BE2C (cell line): ENCODE data around the gene CPA5.

ENCODE experiments used
- DNase-seq: peaks from one replicate; pipeline ENCODE4 v3.0.0-alpha.2; 2020
- H3K27me3 ChIP-seq: fragments of 250-450 bp; sonication (Bioruptor Pico); 2 replicates; pipeline ENCODE4 v1.5.1; 2020; ENCODE audit warnings: mild to moderate bottlenecking
- H3K36me3 ChIP-seq: fragments of 250-450 bp; sonication (Bioruptor Pico); 2 replicates; pipeline ENCODE4 v1.5.1; 2020; ENCODE audit warnings: mild to moderate bottlenecking
- H3K4me1 ChIP-seq: fragments of 250-450 bp; sonication (Bioruptor Pico); 2 replicates; pipeline ENCODE4 v1.5.1; 2020
- H3K4me3 ChIP-seq: 2 replicates; pipeline ENCODE4 v1.5.1; 2011; ENCODE audit warnings: low read depth, low read length
- H3K9me3 ChIP-seq: fragments of 250-450 bp; sonication (Bioruptor Pico); 2 replicates; pipeline ENCODE4 v1.5.1; 2020
- TF ChIP-seq, protein P1 (sequence below): IDR thresholded peaks from 2 replicates; pipeline ENCODE4 v1.5.1; 2012; ENCODE audit warnings: mild to moderate bottlenecking, low read depth, low read length

The CPA5 gene

DNA sequence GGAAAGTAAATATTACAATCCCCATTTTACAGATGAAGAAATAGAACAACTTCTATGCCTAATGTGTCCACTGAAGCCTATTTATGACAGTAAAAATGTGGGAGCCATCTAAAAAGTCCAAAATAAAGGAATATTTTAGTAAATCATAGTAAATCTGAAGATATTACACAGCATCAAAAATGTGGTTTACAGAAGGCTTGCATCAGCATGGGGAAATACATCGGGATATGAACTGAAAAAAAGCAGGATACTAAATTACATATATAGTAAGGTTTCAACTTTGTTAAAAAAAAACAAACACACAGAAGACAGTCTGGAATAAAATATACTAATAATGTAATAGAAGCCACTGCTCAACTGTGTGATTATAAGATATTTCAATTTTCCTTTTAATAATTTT lies 56.5 kb downstream of the CPA5 start:
- TF ChIP-seq, protein P1, sequence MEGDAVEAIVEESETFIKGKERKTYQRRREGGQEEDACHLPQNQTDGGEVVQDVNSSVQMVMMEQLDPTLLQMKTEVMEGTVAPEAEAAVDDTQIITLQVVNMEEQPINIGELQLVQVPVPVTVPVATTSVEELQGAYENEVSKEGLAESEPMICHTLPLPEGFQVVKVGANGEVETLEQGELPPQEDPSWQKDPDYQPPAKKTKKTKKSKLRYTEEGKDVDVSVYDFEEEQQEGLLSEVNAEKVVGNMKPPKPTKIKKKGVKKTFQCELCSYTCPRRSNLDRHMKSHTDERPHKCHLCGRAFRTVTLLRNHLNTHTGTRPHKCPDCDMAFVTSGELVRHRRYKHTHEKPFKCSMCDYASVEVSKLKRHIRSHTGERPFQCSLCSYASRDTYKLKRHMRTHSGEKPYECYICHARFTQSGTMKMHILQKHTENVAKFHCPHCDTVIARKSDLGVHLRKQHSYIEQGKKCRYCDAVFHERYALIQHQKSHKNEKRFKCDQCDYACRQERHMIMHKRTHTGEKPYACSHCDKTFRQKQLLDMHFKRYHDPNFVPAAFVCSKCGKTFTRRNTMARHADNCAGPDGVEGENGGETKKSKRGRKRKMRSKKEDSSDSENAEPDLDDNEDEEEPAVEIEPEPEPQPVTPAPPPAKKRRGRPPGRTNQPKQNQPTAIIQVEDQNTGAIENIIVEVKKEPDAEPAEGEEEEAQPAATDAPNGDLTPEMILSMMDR = no peak
- peaks cover 3% of the 10 kb centered on the region; the same call in 1 of the 2 replicates for H3K4me1 ChIP-seq
- no peak for DNase-seq
- peaks cover 8% of the 10 kb centered on the region for H3K36me3 ChIP-seq
- H3K27me3 ChIP-seq = no peaks in the 10 kb centered on the region
- H3K9me3 ChIP-seq = no peaks in the 10 kb centered on the region
- no peak overlapping the region for H3K4me3 ChIP-seq

DNA sequence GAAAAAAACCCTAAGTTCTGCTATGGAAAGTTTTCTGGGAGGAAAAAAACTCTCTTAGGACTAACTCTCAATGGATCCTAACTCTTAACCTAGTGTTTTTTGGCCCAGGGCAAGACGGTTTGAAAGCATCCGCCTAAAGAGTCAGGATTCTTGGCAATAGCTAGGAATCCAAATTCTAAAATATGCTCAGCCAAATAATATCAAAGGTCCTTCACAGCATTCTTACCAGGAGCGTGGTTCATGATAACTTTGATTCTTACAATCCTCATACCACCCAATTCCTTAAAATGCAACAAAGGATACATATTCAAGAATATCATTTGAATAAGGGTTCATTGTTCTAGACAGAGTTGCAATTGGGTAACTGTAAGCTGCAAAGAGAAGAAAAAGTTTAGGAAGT lies 57.0 kb downstream of the CPA5 start:
- Histone ChIP-seq H3K9me3 (no peaks in the 10 kb centered on the region), H3K4me1 (peaks cover 3% of the 10 kb centered on the region; the same call in 1 of the 2 replicates), H3K27me3 (no peaks in the 10 kb centered on the region), H3K4me3 (no peak overlapping the region), H3K36me3 (peaks cover 8% of the 10 kb centered on the region)
- DNase-seq = no peak
- TF ChIP-seq, protein P1 = no peak

DNA sequence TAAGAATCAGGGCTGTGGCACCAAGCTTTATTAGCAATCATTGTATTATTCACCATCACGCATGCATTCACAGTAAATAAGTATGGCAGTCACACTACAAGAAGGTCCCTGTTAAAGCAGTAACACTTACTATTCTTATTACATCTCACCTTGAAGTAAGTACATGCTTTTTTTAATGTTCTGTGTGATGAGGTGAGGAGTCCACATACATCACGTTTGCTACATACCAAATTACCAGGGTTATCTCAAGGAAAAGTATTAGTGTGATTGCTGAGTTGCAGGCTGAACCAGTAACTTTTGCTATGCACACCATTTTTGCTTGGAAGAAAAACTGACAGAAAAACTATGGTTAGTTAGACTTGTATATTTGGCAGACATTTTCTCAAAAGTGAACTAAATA lies 60.4 kb downstream of the CPA5 start:
- no peak overlapping the region for H3K4me3 ChIP-seq
- no peaks in the 10 kb centered on the region for H3K9me3 ChIP-seq
- H3K4me1 ChIP-seq = peaks cover 5% of the 10 kb centered on the region; the same call in 1 of the 2 replicates
- H3K36me3 ChIP-seq = peaks cover 8% of the 10 kb centered on the region
- H3K27me3 ChIP-seq = no peaks in the 10 kb centered on the region
- TF ChIP-seq, protein P1 = no peak
- no peak for DNase-seq

DNA sequence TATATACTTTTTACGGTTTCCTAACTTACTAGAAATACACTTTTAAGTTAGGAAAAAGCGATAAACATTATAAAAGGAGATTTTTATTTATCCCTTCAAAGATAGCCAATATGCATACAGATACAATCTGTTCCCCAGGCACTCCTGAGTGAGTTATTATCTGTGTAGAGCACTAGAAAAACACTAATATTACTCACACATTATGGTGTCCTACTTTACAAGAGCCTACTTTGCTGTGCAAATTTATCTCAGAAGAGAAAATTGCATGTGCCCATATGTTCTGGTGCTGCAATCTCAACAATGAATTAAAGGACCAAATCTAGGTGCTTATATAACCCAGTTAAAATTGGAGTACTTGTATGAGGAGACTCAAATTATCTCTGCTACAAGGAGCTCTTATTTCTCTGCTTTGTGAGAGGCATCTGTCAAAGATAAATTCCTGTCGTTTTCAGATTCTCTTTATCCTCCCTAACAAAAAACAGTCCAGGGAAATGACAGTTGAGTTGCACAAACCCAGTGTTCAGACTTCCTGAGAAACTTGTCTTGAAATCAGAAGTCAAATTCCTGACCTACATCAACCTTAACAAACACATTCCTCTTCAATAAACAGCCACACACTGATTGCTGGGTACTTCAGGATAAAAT lies 64.6 kb downstream of the CPA5 start:
- Histone ChIP-seq H3K4me3 (no peak overlapping the region), H3K4me1 (peaks cover 5% of the 10 kb centered on the region; the same call in 1 of the 2 replicates), H3K9me3 (no peaks in the 10 kb centered on the region), H3K27me3 (no peaks in the 10 kb centered on the region), H3K36me3 (no peaks in the 10 kb centered on the region)
- no peak for DNase-seq
- TF ChIP-seq, protein P1 = no peak

DNA sequence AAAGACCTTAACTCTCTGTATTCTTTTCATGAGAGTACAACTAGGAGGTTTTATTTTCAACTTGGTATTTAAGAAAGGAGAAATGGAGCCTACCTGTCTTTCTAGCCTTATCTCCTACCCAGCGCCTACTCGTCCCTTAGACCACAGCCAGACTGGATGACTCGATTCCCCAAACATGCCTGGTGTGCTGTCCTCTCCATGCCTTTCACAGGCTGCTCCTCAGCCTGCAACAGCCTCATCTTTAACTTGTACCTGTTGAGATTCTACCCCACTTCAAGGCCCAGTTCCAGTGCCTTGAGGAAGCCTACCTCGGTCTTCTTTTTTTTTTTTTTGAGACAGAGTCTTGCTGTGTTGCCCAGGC lies 65.1 kb downstream of the CPA5 start:
- DNase-seq = no peak
- no peak overlapping the region for H3K4me3 ChIP-seq
- H3K27me3 ChIP-seq = no peaks in the 10 kb centered on the region
- H3K9me3 ChIP-seq = no peaks in the 10 kb centered on the region
- TF ChIP-seq, protein P1 = no peak
- no peaks in the 10 kb centered on the region for H3K36me3 ChIP-seq
- peaks cover 4% of the 10 kb centered on the region; the same call in 1 of the 2 replicates for H3K4me1 ChIP-seq

DNA sequence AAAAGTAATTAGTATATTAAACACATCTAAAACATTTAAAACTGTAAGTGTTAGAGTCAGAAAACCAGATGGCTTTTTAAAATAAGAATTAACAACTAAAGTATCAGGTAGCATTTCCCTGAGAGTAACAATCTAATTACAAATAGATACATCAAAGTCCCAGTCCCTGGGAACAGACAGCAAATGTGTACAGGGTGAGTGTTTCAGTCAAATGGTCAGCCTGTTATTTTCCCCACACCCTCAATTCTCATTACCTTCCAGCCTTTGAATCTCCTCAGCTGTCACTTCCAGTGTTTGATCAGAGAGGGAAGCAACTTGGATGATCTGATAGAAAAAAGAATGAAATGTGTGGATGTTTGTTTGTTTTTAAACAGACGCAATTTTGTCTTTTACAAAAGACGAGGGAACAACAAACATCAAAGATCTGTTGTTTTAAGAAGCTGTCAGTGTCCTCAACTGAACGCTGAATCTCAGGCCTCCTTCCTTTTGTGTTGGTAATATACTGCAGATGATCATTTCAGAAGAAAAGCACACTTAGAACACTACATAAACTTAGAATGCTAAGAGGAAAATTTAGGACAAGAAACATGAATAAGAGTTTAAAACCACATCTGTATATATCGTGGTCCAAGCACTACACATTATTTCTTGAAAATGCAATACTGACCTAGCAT lies 66.4 kb downstream of the CPA5 start:
- DNase-seq = no peak
- H3K36me3 ChIP-seq = no peaks in the 10 kb centered on the region
- TF ChIP-seq, protein P1 = no peak
- H3K9me3 ChIP-seq = no peaks in the 10 kb centered on the region
- H3K27me3 ChIP-seq = no peaks in the 10 kb centered on the region
- H3K4me1 ChIP-seq = peaks cover 2% of the 10 kb centered on the region; the same call in 1 of the 2 replicates
- no peak overlapping the region for H3K4me3 ChIP-seq
